Inflammatory macrophage treated with lipopolysaccharide for 1 hour (primary cell): ENCODE measurements around the gene LRBA.

Experiments
- DNase-seq, 2 donors: peaks; one replicate each; pipeline ENCODE4 v3.0.0-alpha.2; 2020 to 2022

LRBA gene

GRCh38 chr4:150343796-150344195, 671.3 kb downstream of the LRBA start:
- DNase-seq, result no peak

GRCh38 chr4:150342945-150343344, 672.1 kb downstream of the LRBA start:
- DNase-seq, result no peak

GRCh38 chr4:150337734-150338133, 677.4 kb downstream of the LRBA start:
- DNase-seq, result no peak

GRCh38 chr4:150336676-150337412, 678.2 kb downstream of the LRBA start:
- no peak for DNase-seq

- no peak for DNase-seq
Observed at GRCh38 chr4:150332961-150333360, 682.1 kb downstream of the LRBA start.

DNA sequence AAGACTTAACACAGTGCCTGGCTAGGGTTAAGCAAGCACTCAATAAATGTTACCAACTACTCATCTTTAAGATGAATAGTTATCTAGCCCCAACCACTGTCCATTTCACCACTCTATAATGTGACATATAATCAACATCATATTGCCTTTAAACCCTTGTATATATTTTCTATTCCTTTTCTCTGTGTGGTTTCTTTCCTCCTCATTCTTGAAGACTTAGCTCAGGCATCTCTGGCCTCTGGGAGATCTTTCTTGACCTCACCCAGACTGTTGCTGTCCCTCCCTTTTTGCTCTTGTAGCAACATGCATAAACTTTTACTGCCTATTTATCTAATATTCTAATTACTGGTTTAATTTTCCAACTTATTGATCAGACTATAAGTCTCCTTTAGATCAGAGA, 683.0 kb downstream of the LRBA start:
- no peak for DNase-seq

GRCh38 chr4:150329373-150329772, 685.7 kb downstream of the LRBA start:
- no peak for DNase-seq

GRCh38 chr4:150328496-150328895, 686.6 kb downstream of the LRBA start:
- DNase-seq, result no peak

DNA sequence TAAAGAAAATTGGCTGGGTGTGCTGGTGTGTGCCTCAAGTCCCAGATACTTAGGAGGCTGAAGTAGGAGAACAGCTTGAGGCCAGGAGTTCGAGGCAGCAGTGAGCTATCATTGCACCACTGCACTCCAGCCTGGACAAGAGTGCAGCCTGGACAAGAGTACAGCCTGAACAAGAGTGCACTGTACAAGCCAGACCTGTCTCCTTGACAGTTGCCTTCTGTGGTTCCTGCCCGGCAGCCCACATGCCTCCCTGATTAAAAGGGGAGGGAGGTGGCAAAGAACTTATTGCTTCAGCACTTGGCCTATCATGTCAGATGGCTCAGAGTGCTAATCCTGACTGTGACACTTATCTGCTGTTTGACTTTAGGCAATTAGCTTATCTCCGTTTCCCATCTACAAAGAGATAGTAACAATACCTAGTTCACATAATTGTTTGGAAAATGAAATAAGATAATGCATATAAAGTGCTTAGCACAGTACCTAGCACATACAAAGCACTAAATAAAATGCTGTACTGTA, 687.8 kb downstream of the LRBA start:
- no peak for DNase-seq

DNA sequence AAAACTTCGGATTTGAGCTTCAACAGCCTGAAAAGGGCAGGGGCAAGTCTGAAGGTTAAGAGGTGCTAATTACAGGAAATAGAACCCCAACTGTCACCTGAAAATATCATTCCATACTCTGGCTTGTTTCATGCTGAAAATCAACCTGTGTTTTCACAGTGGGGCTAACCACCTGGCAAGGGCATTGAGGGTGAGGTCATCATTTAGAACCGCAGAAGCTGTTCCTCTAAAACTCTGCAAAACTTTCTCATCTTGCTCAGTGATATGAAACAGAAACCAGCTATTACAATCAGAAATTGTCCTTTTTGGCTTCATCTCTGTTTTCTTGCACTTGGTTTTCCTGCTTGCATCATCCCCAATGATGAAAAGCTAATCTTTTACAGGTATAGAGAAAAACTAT, 689.2 kb downstream of the LRBA start:
- DNase-seq, result no peak

GRCh38 chr4:150323406-150324325, 691.4 kb downstream of the LRBA start:
- DNase-seq, result no peak

- no peak for DNase-seq
Observed at GRCh38 chr4:150322646-150323045, 692.4 kb downstream of the LRBA start.

- DNase-seq, result no peak
Observed at GRCh38 chr4:150321113-150321512, 694.0 kb downstream of the LRBA start.

GRCh38 chr4:150318971-150319370, 696.1 kb downstream of the LRBA start:
- no peak for DNase-seq

GRCh38 chr4:150318527-150318926, 696.6 kb downstream of the LRBA start:
- DNase-seq, result no peak

DNA sequence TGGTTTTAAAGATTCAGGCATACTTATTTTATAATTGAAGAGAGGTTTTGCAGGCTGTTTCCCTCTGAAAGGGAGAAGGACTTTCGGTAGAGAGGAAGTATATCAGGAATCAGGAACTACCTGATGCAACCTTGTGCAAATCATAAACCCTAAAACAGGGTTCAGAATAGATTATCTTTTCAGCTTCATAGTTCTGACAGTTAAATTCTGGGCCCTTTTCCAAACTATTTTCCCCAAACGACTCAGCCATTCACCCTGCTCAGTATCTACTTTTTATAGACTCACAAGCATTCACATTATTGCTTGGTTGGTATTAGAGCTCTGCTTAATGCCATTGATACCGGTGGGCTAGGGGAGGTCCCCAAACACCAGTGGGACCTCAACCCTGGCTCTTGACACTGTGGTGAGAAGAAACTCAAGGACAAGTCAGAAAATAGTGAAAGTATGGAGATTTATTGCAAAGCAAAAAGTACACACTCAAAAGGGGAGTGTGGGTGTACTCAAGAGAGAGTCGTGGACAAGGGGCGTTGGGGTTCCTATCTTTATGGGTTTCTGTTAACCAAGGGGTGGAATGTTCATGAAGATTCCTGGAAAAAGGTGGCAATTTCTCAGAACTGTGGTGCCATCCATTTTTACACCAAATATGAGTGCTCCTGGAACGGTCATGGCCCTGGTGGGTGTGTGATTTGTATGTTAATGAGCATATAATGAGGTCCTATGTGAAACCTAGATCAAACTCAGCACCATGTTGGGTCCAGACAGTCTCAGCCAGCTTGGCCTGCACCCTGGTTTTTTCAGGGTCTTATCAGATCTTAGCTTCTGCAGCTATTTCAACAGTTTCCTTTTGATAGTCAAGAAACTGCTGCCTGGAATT, 698.5 kb downstream of the LRBA start:
- DNase-seq, result peak; percentile 9 to 24

GRCh38 chr4:150315691-150316090, 699.4 kb downstream of the LRBA start:
- DNase-seq, result no peak

DNA sequence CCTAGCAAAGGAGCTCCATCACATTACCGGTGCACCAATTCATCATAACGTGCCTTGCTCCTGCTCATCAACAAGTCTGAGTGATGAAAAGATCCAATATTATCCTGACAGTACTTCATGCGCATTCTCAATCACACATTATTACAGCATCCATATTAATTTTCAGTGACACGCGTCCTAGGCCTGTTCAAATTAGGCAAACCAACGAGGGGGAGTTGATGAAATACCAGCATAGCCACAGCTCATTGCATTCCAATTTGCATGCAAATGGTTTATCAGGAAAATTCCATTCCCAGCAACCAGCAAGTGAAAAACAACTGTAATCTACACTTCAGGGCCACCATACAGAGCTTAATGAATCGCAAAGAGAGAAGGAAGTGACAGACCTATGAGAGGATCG, 699.9 kb downstream of the LRBA start:
- no peak for DNase-seq

DNA sequence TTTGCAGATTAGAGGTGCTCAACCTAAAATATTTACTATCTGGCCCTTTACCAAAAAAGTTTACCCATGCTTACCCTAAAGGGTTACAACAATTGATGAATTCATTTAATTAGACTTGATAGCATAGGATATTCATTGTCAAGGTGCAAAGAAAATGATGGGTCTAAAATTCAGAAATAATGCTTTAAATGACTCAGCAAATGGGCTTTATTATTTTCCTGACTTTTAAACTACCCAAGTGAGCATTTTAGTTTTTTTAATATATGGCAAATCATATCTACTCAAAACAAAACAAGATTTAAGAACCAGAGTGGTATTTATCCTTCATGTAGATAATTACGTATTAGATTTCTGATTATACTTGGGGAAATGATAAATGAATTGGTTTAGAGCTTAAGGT, 701.1 kb downstream of the LRBA start:
- no peak for DNase-seq

DNA sequence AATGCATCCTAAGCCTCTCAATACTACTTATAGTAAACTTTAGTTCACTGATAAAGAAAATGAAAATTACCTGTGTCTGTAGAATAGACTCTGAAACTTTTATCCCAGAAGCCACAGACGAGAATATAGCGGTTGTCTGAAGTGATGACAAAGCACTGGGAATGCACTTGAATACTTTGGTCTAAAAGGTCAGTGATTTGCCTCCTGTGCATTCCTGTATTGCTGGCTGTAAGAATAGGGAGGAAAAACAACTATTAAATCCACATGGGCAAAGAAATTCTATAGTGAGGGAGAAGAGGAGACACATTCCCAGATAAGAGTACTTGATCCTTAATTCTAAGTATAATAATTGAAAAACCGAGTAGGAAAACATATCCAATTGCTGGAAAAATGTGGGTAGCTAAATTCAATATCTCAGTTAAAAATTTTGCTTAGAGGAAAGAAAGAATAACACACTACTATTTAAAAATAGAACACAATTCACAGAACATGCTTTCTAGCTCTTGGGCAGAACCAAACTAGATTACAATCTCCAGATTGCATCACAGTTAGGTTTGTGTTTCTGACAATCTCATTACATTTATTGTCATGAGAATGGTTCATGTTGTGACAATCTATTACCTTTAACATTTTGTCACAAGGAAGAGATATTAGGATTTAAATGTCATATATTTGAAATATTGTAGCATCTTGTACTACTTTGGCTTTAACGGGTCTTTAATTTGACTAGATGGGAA, 704.8 kb downstream of the LRBA start:
- no peak for DNase-seq

DNA sequence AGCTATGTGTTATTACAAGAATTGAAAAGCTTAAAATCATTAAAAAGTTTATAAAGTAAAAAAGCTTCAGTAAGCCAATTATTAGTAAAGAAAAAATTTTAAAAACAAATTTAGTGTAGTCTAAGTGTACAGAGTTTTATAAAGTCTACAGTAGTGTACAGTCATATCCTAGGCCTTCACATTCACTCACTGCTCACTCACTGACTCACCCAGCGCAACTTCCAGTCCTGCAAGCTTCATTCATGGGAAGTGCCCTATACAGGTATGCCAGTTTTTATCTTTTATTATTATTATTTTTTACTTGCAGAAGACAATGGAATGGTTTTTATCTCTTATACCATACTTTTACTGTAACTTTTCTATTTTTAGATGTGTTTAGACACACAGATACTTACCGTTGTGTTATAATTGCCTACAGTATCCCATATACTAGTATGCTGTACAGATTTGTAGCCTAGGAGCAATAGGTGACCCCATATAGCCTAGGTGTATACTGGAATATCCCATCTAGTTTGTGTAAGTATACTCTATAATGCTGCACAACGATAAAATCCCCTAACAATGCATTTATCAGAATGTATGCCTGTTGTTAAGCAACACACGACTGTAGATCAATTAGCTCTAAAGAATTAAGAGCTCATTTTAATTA, 706.1 kb downstream of the LRBA start:
- no peak for DNase-seq

- no peak for DNase-seq
Observed at GRCh38 chr4:150306719-150307118, 708.4 kb downstream of the LRBA start.
